ENCODE measurements around the gene NUMA1. TPM values are rescaled to one million over a fixed set of nuclear protein-coding genes. Genes with fewer than 3 reads are reported as not detected.

The NUMA1 gene
- total and polyA plus RNA-seq, 2 of the 13 experiments (the other 11 are each of a cell fraction or from before 2014, with no cell fraction given): 57.3 to 60.2 TPM

DNA sequence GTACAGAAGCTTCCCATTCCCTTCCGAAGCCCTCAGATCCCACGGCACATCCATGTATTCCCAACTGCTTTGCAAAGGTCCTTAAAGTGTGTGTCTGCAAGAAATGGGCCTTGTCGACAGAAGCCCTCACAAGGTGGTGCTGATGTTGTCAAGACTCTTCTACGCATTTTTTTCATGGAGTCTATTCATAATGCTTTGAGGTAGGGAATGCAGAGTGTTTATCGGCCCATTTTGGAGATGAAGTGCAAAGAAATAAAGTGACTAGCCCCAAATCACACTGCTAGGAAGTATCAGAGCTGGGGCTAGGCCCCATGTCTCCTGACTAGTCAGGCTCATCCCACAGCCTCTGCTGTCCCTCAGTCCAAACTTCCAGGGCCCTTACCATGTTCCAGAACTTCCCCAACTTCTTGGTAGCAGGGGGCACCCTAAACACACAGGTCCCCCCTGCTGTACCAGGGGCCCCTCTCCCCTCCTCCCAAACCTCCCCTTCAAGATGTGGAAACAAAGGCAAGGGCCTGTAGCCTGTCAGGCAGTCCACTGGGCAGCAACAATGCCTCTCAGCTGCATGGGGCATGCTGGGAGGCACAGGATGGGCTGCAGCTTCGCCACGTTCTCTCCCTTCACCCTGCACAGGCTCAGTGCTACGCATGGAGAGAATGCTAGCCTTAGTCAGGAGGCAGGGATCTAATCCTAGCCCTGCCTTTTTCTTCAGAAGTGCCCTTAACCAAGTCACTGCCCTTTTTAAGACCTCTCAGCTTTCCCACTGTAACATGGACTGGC lies 73.8 kb downstream of the NUMA1 start:
- H3K27ac ChIP-seq (ENCODE audit: extremely low read length, insufficient read depth, low read length): no peak overlapping the region
- H2AFZ ChIP-seq (ENCODE audit: low read length): no peak overlapping the region
- 99% methylated on average over 8 of the region's 8 CpGs for WGBS (ENCODE audit: low lambda C conversion rate)
- no peaks in the 10 kb centered on the region for H3K79me2 ChIP-seq (ENCODE audit: insufficient read depth, low read length)
- POLR2A ChIA-PET: interaction anchor here (0.6 kb wide), 1 partner anchor 55 kb away, joined by 5 read pairs; no protein-coding TSS in a partner anchor
- BruUV-seq (replicated peaks): no TSS peak
- H3K4me3 ChIP-seq (replicated peaks in 1 of 3; ENCODE audit: insufficient read depth in 1 of 3, low read depth in 2 of 3, low read length in 3 of 3): no peak overlapping the region
- H3K27me3 ChIP-seq (ENCODE audit: control insufficient read depth in 1 of 2, insufficient read depth in 2 of 2, low read length in 2 of 2): no peaks in the 10 kb centered on the region
- H3K9me3 ChIP-seq (ENCODE audit: low read length): no peaks in the 10 kb centered on the region
- no peak for FAIRE-seq
- H4K20me1 ChIP-seq (ENCODE audit: insufficient read depth, low read length): no peaks in the 10 kb centered on the region
- CTCF ChIA-PET (ENCODE audit: low intra/inter-chr PET ratio, low total read pairs): no interaction called here
- no peak overlapping the region for H3K4me2 ChIP-seq (ENCODE audit: low read depth, low read length)
- in situ Hi-C loops (cut with HindIII; ENCODE audit: extremely low pct_ligation_motif_present, low pct_unique_long_range_greater_than_20kb) (no loop called here), intact Hi-C loops (cut with micrococcal nuclease; ENCODE audit: unreplicated experiment) (no loop called here)
- H3K36me3 ChIP-seq (replicated peaks in 1 of 2; ENCODE audit: control insufficient read depth in 1 of 2, insufficient read depth in 2 of 2, low read length in 2 of 2): peaks cover 61 to 94% of the 10 kb centered on the region in 2 experiments
- no peaks in the 10 kb centered on the region for H3K4me1 ChIP-seq (ENCODE audit: insufficient read depth, low read length)
- no peak for DNase-seq (ENCODE audit: low spot score)
- ATAC-seq: no peak
- H3K9ac ChIP-seq (ENCODE audit: insufficient read depth, low read depth, low read length): no peak overlapping the region
- TF ChIP-seq CERS6 (CRISPR knock-in tag; IDR thresholded peaks at IDR 0.05) (no peak), CHD2 (IDR thresholded peaks at IDR 0.05; ENCODE audit: low read depth, low read length) (no peak), MTA1 (CRISPR knock-in tag; IDR thresholded peaks at IDR 0.05; ENCODE audit: borderline replicate concordance) (peak; percentile 32; the same call in 1 of the 2 replicates), ATF5 (CRISPR knock-in tag; IDR thresholded peaks at IDR 0.05; ENCODE audit: low read depth) (no peak), ZFP91 (CRISPR knock-in tag; IDR thresholded peaks at IDR 0.05; ENCODE audit: borderline replicate concordance) (no peak), NKX3-1 (CRISPR knock-in tag; IDR thresholded peaks at IDR 0.05) (no peak), ZNF446 (CRISPR knock-in tag; IDR thresholded peaks at IDR 0.05) (no peak), ZC3H4 (CRISPR knock-in tag; IDR thresholded peaks at IDR 0.05; ENCODE audit: borderline replicate concordance) (no peak), GPBP1L1 (CRISPR knock-in tag; IDR thresholded peaks at IDR 0.05) (no peak), SETDB1 (CRISPR knock-in tag; IDR thresholded peaks at IDR 0.05; ENCODE audit: borderline replicate concordance) (no peak), HOXA9 (CRISPR knock-in tag; IDR thresholded peaks at IDR 0.05; ENCODE audit: borderline replicate concordance) (no peak), RBM22 (optimal IDR thresholded peaks at IDR 0.05; ENCODE audit: low read length) (peak; percentile 59), AGO2 (optimal IDR thresholded peaks at IDR 0.05; ENCODE audit: low read depth, low read length) (peak; percentile 11), POLR2A (IDR thresholded peaks at IDR 0.05; ENCODE audit: insufficient read depth in 1 of 2, low read depth in 2 of 2, low read length in 2 of 2) (peak in 1 of 2 experiments; percentile 39; a peak in 1 of 4 replicates)
